Mucosa of stomach (tissue), 1 donor: Measurements from ENCODE around the gene ERGIC1.
"Not testable (repeated sequence)": the region's sequence is repeated elsewhere in the genome, so short reads cannot be mapped to it uniquely, and the experiment has no call there.

Source experiments
- H3K27me3 ChIP-seq: one replicate; pipeline ENCODE4 v1.7.0; 2013; ENCODE audit warnings: mild to moderate bottlenecking, low read length; ENCODE audit not compliant: control insufficient read depth, insufficient read depth
- H3K36me3 ChIP-seq: one replicate; pipeline ENCODE4 v1.7.0; 2013; ENCODE audit warnings: low read length; ENCODE audit not compliant: control insufficient read depth, insufficient read depth
- H3K4me1 ChIP-seq: one replicate; pipeline ENCODE4 v1.7.0; 2013; ENCODE audit warnings: mild to moderate bottlenecking, low read length; ENCODE audit not compliant: control insufficient read depth, insufficient read depth
- H3K4me3 ChIP-seq: one replicate; pipeline ENCODE4 v1.7.0; 2013; ENCODE audit warnings: low read length
- H3K9ac ChIP-seq: one replicate; pipeline ENCODE4 v1.7.0; 2013; ENCODE audit warnings: mild to moderate bottlenecking, low read length, moderate library complexity
- H3K9me3 ChIP-seq: one replicate; pipeline ENCODE4 v1.7.0; 2013; ENCODE audit warnings: mild to moderate bottlenecking, low read length, moderate library complexity; ENCODE audit not compliant: control insufficient read depth
- donor health status: Pancreatic carcinoma.

Gene ERGIC1

DNA sequence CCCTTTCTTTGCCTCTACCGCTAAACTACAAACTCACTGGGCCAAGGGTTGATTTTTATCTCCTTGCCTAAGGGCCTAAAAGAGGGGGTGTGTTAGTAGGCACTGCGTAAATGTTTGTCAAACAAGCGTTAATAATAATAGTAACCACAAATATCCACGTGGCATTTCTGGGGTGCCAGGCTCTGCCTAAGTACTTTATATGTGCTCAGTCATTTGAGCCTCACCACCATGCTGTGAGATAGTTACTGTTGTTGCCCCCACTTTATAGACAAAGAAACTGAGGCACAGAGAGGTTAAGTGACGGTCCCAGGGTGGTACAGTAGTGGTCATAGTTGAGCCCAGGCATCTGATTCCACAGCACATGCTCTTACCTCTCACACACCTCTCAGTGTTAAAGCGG, 52.4 kb downstream of the ERGIC1 start:
- H3K4me3 ChIP-seq = no peak overlapping the region
- H3K9ac ChIP-seq = no peak overlapping the region
- H3K4me1 ChIP-seq = peaks cover 22% of the 10 kb centered on the region

DNA sequence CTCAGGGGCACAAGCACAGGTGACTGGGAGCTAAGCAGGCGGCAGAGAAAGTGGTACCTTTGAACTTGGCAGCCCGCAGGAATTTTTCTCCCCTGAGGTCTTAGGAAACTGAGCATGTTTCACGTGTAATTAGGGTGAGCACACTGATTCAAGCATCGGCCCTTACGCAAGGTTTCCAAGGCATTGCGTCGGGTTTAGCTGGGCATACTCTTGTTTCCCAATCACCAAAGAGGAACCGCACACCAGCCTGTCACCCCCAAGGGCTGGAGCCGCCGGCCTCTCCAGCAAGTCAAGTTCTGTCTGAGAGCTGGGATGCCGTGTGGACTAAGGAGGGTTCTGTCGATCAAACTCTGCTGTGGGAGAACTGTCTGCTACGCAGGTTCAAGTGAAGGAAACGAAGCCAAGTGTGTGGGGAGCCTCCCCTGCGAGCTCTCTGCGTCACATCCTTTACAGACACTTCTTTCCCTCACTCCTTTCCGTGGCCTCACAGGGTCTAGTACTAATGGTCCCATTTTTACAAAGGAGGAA, 53.0 kb downstream of the ERGIC1 start:
- Histone ChIP-seq H3K4me3 (no peak overlapping the region), H3K9me3 (no peaks in the 10 kb centered on the region), H3K9ac (no peak overlapping the region), H3K27me3 (no peaks in the 10 kb centered on the region), H3K36me3 (peaks cover 6% of the 10 kb centered on the region), H3K4me1 (peaks cover 22% of the 10 kb centered on the region)

More for the DNA sequence above, 52.4 kb downstream of the ERGIC1 start:
- H3K9me3 ChIP-seq = no peaks in the 10 kb centered on the region
- peaks cover 6% of the 10 kb centered on the region for H3K36me3 ChIP-seq
- H3K27me3 ChIP-seq = no peaks in the 10 kb centered on the region

DNA sequence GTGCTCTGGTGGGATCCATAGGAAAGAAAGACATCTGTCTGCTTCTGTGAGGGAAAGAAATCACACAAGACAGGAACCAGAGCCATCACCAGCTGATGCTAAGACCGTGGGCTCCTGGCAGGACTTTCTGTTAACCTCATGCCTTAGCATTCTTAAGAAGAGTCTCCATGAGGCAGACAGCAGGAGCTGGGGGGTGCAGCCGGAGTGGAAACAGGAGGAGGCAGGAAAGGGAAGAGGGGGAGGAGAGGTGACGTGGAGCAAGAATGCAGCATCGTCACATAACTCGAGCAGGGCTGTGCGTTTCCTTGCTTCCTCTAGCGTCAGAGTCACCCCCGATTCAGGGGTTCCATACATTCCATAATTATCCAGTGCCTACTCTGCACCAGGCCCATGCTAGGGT, 53.6 kb downstream of the ERGIC1 start:
- peaks cover 6% of the 10 kb centered on the region for H3K36me3 ChIP-seq
- H3K27me3 ChIP-seq = no peaks in the 10 kb centered on the region
- no peak overlapping the region for H3K4me3 ChIP-seq
- H3K4me1 ChIP-seq = peaks cover 24% of the 10 kb centered on the region
- H3K9me3 ChIP-seq = no peaks in the 10 kb centered on the region
- no peak overlapping the region for H3K9ac ChIP-seq

DNA sequence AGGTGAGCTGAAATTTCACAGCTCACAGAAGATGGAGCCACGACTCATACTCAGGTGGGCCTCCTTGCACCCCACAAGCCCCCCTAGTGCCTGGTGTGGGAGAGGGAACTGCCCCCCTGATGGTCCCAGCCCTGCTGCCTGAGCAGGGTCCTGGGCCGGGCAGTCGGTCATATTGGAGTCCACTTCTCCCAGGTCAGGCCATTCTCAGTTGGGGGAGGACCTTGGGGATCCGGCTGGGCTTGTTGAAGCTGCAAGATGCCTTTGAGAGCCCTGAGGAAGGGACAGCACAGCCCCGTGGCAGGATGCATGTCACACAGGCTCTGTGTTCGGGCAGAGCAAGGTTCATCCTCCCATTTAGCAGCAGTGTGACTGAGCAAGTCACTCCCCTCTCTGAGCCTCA, 56.6 kb downstream of the ERGIC1 start:
- peaks cover 6% of the 10 kb centered on the region for H3K36me3 ChIP-seq
- H3K9me3 ChIP-seq = no peaks in the 10 kb centered on the region
- H3K4me3 ChIP-seq = no peak overlapping the region
- H3K4me1 ChIP-seq = peaks cover 26% of the 10 kb centered on the region
- no peaks in the 10 kb centered on the region for H3K27me3 ChIP-seq
- H3K9ac ChIP-seq = peak overlapping the region; percentile 20

DNA sequence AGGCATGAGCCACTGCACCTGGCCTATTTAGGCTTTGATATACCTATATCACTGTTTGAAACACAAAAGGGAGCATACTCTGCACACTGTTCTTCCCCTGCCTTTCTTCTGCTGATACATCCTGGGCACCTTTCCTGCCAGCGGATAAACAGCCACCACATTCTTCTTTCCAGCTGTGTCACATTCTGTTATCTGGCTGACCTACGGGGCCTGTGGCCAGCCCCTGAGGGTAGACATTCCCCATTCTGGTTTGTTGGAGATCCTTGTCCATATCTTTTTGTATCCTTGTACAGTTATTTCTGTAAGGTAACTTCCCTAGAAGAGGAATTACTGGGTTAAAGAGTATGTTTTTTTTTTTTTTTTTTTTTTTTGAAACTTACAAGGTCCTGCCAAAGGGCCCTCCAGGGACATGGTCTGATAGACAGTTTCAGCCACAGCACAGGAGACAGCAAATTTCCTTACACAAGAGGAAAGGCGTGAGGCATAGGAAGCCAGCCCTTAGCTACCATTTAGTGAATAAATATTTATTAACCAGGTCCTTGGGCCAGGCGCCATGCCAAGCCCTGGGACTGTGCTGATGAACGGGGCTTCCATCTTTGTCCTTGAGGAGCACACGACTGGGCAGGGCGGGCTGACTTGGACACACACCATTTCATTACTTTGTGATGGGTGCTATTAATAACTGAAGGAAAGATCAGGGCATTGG, 57.8 kb downstream of the ERGIC1 start:
- H3K36me3 ChIP-seq = peaks cover 6% of the 10 kb centered on the region
- no peak overlapping the region for H3K9ac ChIP-seq
- peaks cover 20% of the 10 kb centered on the region for H3K4me1 ChIP-seq
- no peaks in the 10 kb centered on the region for H3K27me3 ChIP-seq
- no peaks in the 10 kb centered on the region for H3K9me3 ChIP-seq
- no peak overlapping the region for H3K4me3 ChIP-seq

DNA sequence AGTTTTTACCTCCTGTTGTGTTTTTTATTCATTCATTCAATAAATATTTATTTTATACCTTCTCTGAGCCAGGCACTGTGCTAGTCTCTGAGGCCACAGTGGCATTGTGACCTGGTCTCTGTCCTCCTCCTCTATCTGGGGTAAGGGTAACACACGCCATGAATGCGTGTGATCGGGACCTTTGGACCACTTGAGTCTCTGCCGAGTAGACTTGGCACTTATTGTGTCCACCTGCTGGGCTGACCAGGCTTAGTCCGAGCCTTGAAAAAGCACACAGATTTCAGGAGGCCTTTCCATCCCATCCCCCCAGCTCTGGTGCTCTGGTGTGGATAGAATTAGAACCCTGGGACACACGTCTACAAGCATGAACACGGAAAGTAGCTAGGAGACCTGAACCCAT, 58.7 kb downstream of the ERGIC1 start:
- H3K9ac ChIP-seq = no peak overlapping the region
- H3K36me3 ChIP-seq = peaks cover 6% of the 10 kb centered on the region
- H3K9me3 ChIP-seq = no peaks in the 10 kb centered on the region
- H3K27me3 ChIP-seq = no peaks in the 10 kb centered on the region
- peaks cover 26% of the 10 kb centered on the region for H3K4me1 ChIP-seq
- H3K4me3 ChIP-seq = no peak overlapping the region

DNA sequence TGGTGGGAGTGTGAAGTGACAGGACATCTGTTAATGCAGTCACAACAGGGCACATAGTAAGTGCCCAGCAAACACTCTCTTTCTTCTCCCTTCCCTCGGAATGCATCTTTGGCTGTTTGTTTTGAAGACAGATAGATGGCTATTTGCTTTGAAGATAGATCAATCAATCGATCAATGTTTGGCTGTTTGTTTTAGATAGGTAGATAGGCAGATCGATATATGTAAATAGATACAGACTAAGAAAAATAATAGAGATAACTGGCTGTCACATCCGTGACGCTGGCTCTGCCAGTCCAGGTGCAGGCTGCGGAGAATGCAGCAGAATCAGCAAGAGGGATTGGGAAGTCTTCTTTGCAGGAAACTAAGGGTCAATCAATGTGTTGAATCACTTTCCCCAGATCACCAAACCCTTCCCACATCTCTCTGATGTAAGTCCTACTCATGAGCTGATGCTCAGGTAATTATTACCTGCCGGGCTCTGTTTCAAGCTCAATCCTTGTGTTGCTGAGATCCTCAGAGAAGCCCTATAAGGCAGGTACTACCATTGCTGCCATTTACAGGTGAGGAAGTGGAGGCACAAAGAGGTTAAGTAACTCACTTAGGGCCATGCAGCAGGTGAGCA, 60.8 kb downstream of the ERGIC1 start:
- peaks cover 6% of the 10 kb centered on the region for H3K36me3 ChIP-seq
- H3K4me3 ChIP-seq = no peak overlapping the region
- no peaks in the 10 kb centered on the region for H3K27me3 ChIP-seq
- H3K4me1 ChIP-seq = peaks cover 33% of the 10 kb centered on the region
- no peak overlapping the region for H3K9ac ChIP-seq
- no peaks in the 10 kb centered on the region for H3K9me3 ChIP-seq

DNA sequence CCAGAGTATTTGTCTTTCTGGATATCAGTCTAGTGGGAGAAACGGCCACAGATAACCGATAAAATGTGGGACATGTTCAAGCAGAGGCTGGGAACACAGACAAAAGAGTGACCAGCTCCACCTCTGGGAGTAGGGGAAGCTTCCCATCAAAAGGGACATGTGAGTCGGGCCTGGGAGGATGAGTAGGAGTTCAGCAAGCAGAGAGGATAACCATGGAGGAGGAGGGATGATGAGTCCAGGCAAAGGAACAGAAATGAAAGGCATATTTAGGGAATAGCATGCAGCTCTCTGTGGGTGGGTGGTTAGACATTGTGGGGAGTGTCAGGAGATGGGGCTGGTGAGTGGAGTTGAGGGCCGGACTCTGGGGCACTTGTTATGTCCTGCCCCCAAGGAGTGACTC, 61.5 kb downstream of the ERGIC1 start:
- H3K4me1 ChIP-seq = peaks cover 33% of the 10 kb centered on the region
- H3K4me3 ChIP-seq = no peak overlapping the region
- no peak overlapping the region for H3K9ac ChIP-seq
- peaks cover 5% of the 10 kb centered on the region for H3K36me3 ChIP-seq
- H3K27me3 ChIP-seq = no peaks in the 10 kb centered on the region
- H3K9me3 ChIP-seq = no peaks in the 10 kb centered on the region

DNA sequence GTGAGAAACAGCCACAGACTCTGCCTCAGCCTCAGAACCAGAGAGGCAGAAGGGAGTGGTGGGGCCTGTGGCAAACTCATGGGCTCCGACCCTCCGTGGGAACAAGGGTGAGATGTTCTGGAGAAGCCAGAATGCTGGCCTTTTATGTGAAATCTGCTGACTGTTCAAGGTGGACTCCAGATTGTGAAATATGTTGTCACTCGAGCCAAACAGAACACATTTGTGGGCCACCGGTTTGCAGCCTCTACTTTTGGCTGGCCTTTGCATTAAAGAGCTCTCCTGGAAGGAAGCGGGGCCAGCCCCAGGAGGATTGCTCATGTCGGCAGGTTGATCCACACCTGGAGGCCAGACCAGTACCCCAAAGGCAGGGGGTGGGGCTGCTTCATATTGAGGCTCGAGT, 62.4 kb downstream of the ERGIC1 start:
- H3K27me3 ChIP-seq = no peaks in the 10 kb centered on the region
- H3K4me1 ChIP-seq = peaks cover 39% of the 10 kb centered on the region
- H3K9me3 ChIP-seq = no peaks in the 10 kb centered on the region
- peak overlapping the region; percentile 56 for H3K9ac ChIP-seq
- H3K4me3 ChIP-seq = no peak overlapping the region
- H3K36me3 ChIP-seq = no peaks in the 10 kb centered on the region

DNA sequence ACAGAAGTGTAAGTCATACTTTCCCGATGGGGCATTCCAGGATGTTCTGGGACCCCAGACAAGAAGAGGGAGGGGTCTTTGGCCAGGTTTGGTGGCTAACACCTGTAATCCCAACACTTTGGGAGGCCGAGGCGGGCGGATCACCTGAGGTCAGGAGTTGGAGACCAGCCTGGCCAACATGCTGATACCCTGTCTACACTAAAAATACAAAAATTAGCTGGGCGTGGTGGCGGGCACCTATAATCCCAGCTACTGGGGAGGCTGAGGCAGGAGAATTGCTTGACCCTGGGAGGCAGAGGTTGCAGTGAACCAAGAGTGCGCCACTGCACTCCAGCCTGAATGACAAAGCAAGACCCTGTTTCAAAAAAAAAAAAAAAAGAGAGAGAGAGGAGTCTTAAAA, 63.0 kb downstream of the ERGIC1 start:
- H3K4me1 ChIP-seq = peaks cover 34% of the 10 kb centered on the region
- H3K36me3 ChIP-seq, H3K9me3 ChIP-seq, H3K4me3 ChIP-seq, H3K27me3 ChIP-seq: not testable (repeated sequence)
- H3K9ac ChIP-seq = peak overlapping the region; percentile 56

DNA sequence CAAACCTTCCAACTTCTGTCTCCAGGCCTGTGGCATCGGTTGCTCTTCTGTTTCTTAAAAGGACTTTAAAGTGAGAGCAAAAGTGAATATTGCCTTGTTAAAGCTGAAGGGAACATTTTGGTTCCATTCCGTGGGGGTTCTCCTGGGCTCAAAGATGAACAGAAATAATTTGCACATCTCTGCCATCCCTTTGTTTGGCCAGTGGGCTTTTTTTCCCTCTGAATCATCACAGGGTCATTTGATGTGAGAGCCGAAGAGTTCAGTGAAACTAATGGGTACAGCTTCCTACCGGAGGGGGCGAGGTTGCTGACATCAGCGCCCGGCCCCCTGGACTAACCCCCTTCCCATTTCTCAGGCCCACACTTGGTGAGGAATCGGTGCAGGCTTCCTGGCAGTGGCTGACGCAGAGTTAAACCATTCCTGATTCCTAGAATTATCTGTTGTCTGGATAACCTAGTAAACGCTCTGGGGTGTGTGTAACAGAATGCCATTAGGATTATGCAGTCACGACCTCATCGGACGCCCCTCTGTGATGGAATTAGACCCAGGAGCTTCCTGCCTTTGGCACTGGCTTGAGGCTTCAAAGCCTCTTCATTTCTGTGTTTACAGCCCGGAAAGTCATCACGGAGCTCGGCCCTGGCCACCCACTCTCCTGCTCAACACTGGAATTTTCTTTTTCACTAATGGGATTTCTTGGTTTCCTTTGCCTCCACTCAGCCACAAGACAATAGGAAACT, 63.6 kb downstream of the ERGIC1 start:
- no peaks in the 10 kb centered on the region for H3K36me3 ChIP-seq
- H3K9me3 ChIP-seq = no peaks in the 10 kb centered on the region

DNA sequence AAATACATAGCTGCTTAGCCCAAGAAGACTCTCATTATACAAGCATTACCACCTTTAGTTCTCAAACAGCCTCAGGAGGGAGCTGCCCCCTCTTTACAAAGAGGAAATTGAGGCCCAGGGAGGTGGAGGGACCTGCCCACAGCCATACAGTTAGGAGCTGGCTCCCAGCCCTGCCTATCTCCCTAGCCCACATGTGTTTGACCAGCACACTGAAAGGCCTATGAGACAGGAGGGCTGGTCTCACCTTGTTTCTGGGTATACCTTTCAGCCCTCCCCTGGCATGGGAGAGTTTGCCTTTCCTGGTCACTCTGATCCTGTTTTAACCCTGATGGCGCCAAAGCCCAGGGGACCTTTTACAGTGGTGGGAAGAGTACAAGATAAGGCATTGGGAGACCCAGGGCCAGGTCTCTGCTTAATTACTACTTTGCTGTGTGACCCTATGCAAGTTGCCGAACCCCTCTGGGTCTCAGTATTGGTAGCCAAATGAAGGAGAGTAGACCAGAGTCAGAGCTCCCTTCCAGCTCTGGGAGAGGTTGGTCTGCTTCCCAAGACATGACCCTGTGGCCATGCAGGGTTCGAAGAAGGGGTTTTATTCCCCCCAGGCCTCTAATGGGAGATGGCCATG, 64.3 kb downstream of the ERGIC1 start:
- no peaks in the 10 kb centered on the region for H3K36me3 ChIP-seq
- H3K4me1 ChIP-seq = peaks cover 30% of the 10 kb centered on the region
- H3K9me3 ChIP-seq = no peaks in the 10 kb centered on the region
- no peaks in the 10 kb centered on the region for H3K27me3 ChIP-seq
- peak overlapping the region; percentile 56 for H3K9ac ChIP-seq
- no peak overlapping the region for H3K4me3 ChIP-seq

More for the DNA sequence above, 63.6 kb downstream of the ERGIC1 start:
- Histone ChIP-seq H3K9ac (peak overlapping the region; percentile 56), H3K27me3 (no peaks in the 10 kb centered on the region), H3K4me1 (peaks cover 28% of the 10 kb centered on the region), H3K4me3 (no peak overlapping the region)
